Natural killer cell (primary cell): ENCODE measurements around the gene RNF223. TPM values are rescaled to one million over a fixed set of nuclear protein-coding genes. Genes with fewer than 3 reads are reported as not detected.
"Not testable (repeated sequence)": the region's sequence is repeated elsewhere in the genome, so short reads cannot be mapped to it uniquely, and the experiment has no call there.

Experiments used
- ATAC-seq, 3 donors: fragments of 150-1000 bp in 2 of 3; fragments of 200-7000 bp in 1 of 3; cut with Tn5 transposase; 1 replicate in 1 of 3; 2 replicates in 2 of 3; pipeline ENCODE4 v1.10.0; 2021; ENCODE audit warnings: mild to moderate bottlenecking in 2 of 3, moderate library complexity in 2 of 3
- DNase-seq, 2 donors: peaks; one replicate each; pipeline versions ENCODE4 v3.0.0 to v3.0.0-alpha.2; 2013 to 2021; ENCODE audit warnings: mixed read lengths in 1 of 2
- H3K27ac ChIP-seq: one replicate; pipeline ENCODE4 v1.5.1; 2013; ENCODE audit warnings: mild to moderate bottlenecking, low read length
- H3K27me3 ChIP-seq: one replicate; pipeline ENCODE4 v1.6.1; 2013; ENCODE audit warnings: low read length; ENCODE audit not compliant: control insufficient read depth, insufficient read depth
- H3K36me3 ChIP-seq: one replicate; pipeline ENCODE4 v1.6.1; 2013; ENCODE audit warnings: low read length; ENCODE audit not compliant: control insufficient read depth, insufficient read depth
- H3K4me1 ChIP-seq: one replicate; pipeline ENCODE4 v1.6.1; 2013; ENCODE audit warnings: low read length; ENCODE audit not compliant: control insufficient read depth, insufficient read depth
- H3K4me3 ChIP-seq: one replicate; pipeline ENCODE4 v1.5.1; 2013; ENCODE audit warnings: low read length
- H3K9me3 ChIP-seq: one replicate; pipeline ENCODE4 v1.6.1; 2013; ENCODE audit warnings: low read length; ENCODE audit not compliant: control insufficient read depth, insufficient read depth
- H3K27ac Mint-ChIP-seq, 2 donors: one replicate each; pipeline ENCODE4 v1.8.0; 2022; ENCODE audit warnings: mild to moderate bottlenecking in 2 of 2, mixed read lengths in 2 of 2, moderate library complexity in 1 of 2
- H3K27me3 Mint-ChIP-seq, 2 donors: one replicate each; pipeline ENCODE4 v1.8.0; 2022; ENCODE audit warnings: low read depth in 2 of 2, mixed read lengths in 2 of 2
- H3K36me3 Mint-ChIP-seq: one replicate; pipeline ENCODE4 v1.8.0; 2022; ENCODE audit warnings: mixed read lengths
- H3K4me1 Mint-ChIP-seq, 2 donors: one replicate each; pipeline ENCODE4 v1.8.0; 2022; ENCODE audit warnings: mixed read lengths in 2 of 2
- H3K4me3 Mint-ChIP-seq: one replicate; pipeline ENCODE4 v1.8.0; 2022; ENCODE audit warnings: mild to moderate bottlenecking, moderate library complexity, mixed read lengths
- H3K9me3 Mint-ChIP-seq, 2 donors: one replicate each; pipeline ENCODE4 v1.8.0; 2022; ENCODE audit warnings: mixed read lengths in 2 of 2
- WGBS: methylation state at CpG from one replicate; pipeline ENCODE4 v1.1.7; 2013; ENCODE audit warnings: missing lambda C conversion rate; ENCODE audit not compliant: insufficient coverage; 5-methylcytosine and 5-hydroxymethylcytosine counted together
- intact Hi-C: fragments of 100-400 bp; cut with micrococcal nuclease; formaldehyde crosslinking; loops from one replicate; pipeline ENCODE4 v1.14.2; 2022
- total RNA-seq, 4 donors: library from RNA; stranded (reverse); fragments of 120-200 nt in 1 of 4; gene quantifications; one replicate each; pipeline versions ENCODE4 v1.2.3 to v1.2.4, GENCODE V29; 2013 to 2022
- TF ChIP-seq, protein P1 (sequence below): fragments of 200-600 bp; IDR thresholded peaks from one replicate; pipeline ENCODE4 v1.8.0; 2022; ENCODE audit warnings: antibody characterized with exemption

The RNF223 gene
- total RNA-seq, 3 donors from 2014 or later (not counting 1 experiment from before 2014, with no cell fraction given) = not detected

DNA sequence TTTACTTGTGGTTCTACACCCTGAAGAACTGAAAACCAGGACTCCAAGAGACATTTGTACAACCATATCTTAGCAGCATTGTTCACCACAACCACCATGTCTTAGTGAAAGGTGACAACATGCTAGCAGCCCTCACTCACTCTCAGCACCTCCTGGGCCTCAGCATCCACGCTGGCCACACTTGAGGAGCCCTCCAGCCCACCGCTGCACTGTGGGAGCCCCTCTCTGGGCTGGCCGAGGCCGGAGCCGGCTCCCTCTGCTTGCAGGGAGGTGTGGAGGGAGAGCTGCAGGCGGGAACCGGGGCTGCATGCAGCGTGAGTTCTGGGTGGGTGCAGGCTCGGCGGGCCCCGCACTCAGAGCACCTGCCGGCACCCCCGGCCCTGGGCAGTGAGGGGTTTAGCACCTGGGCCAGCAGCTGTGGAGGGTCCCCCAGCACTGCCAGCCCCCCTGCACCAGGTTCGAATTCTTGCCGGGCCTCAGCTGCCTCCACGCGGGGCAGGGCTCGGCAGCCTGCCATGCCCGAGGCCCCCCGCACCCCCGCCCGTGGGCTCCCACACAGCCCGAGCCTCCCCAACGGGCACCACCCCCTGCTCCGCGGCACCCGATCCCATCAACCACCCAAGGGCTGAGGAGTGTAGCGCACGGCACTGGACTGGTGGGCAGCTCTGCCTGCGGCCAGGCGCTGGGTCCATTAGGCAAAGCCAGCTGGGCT is 32.6 kb upstream of the RNF223 start:
- Histone ChIP-seq H3K9me3 (no peaks in the 10 kb centered on the region), H3K36me3 (no peaks in the 10 kb centered on the region), H3K4me3 (no peak overlapping the region), H3K4me1 (no peaks in the 10 kb centered on the region), H3K27ac (no peak overlapping the region), H3K27me3 (no peaks in the 10 kb centered on the region)
- no peaks in the 10 kb centered on the region for H3K27me3 Mint-ChIP-seq
- TF ChIP-seq, protein P1, sequence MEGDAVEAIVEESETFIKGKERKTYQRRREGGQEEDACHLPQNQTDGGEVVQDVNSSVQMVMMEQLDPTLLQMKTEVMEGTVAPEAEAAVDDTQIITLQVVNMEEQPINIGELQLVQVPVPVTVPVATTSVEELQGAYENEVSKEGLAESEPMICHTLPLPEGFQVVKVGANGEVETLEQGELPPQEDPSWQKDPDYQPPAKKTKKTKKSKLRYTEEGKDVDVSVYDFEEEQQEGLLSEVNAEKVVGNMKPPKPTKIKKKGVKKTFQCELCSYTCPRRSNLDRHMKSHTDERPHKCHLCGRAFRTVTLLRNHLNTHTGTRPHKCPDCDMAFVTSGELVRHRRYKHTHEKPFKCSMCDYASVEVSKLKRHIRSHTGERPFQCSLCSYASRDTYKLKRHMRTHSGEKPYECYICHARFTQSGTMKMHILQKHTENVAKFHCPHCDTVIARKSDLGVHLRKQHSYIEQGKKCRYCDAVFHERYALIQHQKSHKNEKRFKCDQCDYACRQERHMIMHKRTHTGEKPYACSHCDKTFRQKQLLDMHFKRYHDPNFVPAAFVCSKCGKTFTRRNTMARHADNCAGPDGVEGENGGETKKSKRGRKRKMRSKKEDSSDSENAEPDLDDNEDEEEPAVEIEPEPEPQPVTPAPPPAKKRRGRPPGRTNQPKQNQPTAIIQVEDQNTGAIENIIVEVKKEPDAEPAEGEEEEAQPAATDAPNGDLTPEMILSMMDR = no peak
- ATAC-seq (no peak), DNase-seq (no peak)
- no peak overlapping the region for H3K4me3 Mint-ChIP-seq
- H3K36me3 Mint-ChIP-seq = no peaks in the 10 kb centered on the region
- peaks cover 0 to 2% of the 10 kb centered on the region in 2 donors for H3K9me3 Mint-ChIP-seq
- intact Hi-C loops = no loop called here
- 94% methylated on average over 31 of the region's 31 CpGs for WGBS
- H3K27ac Mint-ChIP-seq = no peak overlapping the region
- H3K4me1 Mint-ChIP-seq = peaks cover 0 to 13% of the 10 kb centered on the region in 2 donors

DNA sequence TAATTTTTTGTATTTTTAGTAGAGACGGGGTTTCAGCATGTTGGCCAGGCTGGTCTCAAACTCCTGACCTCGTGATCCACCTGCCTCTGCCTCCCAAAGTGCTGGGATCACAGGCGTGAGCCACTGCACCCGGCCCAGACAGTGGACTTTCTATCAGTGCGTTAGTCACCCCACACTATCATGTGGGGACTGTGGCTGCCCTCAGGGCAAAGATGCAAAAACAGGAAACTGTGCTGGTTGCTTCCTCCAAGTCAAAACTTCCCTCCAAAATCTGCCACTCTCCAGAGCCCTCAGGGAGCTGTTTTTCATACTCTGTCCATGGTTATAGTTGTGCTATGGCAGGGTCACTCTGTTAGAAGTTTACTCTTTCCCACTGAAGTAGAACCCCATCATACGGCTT is 30.0 kb upstream of the RNF223 start:
- peaks cover 0 to 13% of the 10 kb centered on the region in 2 donors for H3K4me1 Mint-ChIP-seq
- H3K27me3 Mint-ChIP-seq, DNase-seq, H3K27me3 ChIP-seq, H3K27ac ChIP-seq, H3K36me3 Mint-ChIP-seq, H3K9me3 Mint-ChIP-seq, H3K4me3 Mint-ChIP-seq, H3K4me1 ChIP-seq, H3K36me3 ChIP-seq, H3K9me3 ChIP-seq, H3K27ac Mint-ChIP-seq, H3K4me3 ChIP-seq, ATAC-seq, intact Hi-C loops: not testable (repeated sequence)
- 52% methylated on average over 6 of the region's 6 CpGs for WGBS

DNA sequence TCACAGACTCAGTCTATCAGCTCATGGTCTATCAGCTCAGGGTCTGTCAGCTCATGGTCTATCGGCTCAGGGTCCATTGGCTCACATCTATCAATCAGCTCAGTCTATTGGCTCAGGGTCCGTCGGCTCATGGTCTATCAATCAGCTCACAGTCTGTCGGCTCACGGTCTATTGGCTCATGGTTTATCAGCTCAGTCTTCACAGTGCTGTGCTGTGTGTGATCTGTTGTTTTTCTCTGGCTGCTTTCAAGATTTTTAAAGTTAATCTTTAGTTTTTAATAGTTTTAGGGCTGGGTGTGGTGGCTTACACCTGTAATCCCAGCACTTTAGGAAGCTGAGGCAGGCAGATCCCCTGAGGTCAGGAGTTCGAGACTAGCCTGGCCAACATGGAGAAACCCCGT is 27.4 kb upstream of the RNF223 start:
- no peaks in the 10 kb centered on the region for H3K9me3 ChIP-seq
- no peaks in the 10 kb centered on the region for H3K27me3 ChIP-seq
- WGBS = 97% methylated on average over 7 of the region's 7 CpGs
- H3K36me3 ChIP-seq = no peaks in the 10 kb centered on the region
- Mint-ChIP-seq H3K27me3 (no peaks in the 10 kb centered on the region), H3K27ac (no peak overlapping the region), H3K36me3 (no peaks in the 10 kb centered on the region), H3K9me3 (no peaks in the 10 kb centered on the region), H3K4me3 (no peak overlapping the region), H3K4me1 (peaks cover 0 to 5% of the 10 kb centered on the region in 2 donors)
- no peak overlapping the region for H3K4me3 ChIP-seq
- ATAC-seq (no peak), DNase-seq (no peak)
- TF ChIP-seq, protein P1 = no peak
- intact Hi-C loops = no loop called here
- H3K4me1 ChIP-seq = no peaks in the 10 kb centered on the region
- H3K27ac ChIP-seq = no peak overlapping the region

DNA sequence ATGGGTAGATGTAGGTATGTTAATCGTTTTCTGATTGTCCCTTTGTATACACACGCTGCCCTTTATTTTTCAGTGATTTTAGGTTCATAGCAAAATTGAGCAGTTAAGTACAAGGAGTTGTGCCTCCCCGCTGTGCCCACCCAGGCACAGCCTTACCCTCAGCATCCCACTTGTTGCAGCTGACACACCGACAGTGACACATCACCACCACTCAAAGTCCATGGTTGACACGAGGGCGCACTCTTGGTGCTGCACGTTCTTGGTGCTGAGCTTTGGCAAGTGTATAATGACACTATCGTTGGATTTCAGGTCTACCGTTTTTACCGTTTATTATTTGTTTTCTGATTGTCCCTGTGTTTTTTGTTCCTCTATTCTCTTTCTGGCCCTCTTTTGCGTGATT is 26.2 kb upstream of the RNF223 start:
- H3K27me3 Mint-ChIP-seq = no peaks in the 10 kb centered on the region
- TF ChIP-seq, protein P1 = no peak
- intact Hi-C loops = no loop called here
- no peak for DNase-seq
- no peak for ATAC-seq
- no peaks in the 10 kb centered on the region for H3K4me1 ChIP-seq
- no peak overlapping the region for H3K27ac Mint-ChIP-seq
- H3K36me3 Mint-ChIP-seq = no peaks in the 10 kb centered on the region
- H3K4me1 Mint-ChIP-seq = peaks cover 0 to 5% of the 10 kb centered on the region in 2 donors
- no peaks in the 10 kb centered on the region for H3K9me3 ChIP-seq
- WGBS = 99% methylated on average over 11 of the region's 11 CpGs
- H3K4me3 ChIP-seq = no peak overlapping the region
- no peaks in the 10 kb centered on the region for H3K27me3 ChIP-seq
- no peaks in the 10 kb centered on the region for H3K9me3 Mint-ChIP-seq
- H3K27ac ChIP-seq = no peak overlapping the region
- no peaks in the 10 kb centered on the region for H3K36me3 ChIP-seq
- H3K4me3 Mint-ChIP-seq = no peak overlapping the region
